ENCODE measurements around the gene GET3.
"Not testable (repeated sequence)": the region's sequence is repeated elsewhere in the genome, so short reads cannot be mapped to it uniquely, and the experiment has no call there.

Gene GET3

GRCh38 chr19:12736995-12737834 is at the start of gene GET3:
TSS of gene GET3 (plus strand) at chr19:12737497. CDS start at chr19:12737506, 9 bp downstream.
- peak within 1 kb of the TSS; percentile 98 for H3K4me3 ChIP-seq (ENCODE audit: low read depth, low read length)
- peak; percentile 100 for DNase-seq (ENCODE audit: low read depth)

GRCh38 chr19:12689012-12689411 is 48.3 kb upstream of the GET3 start:
- no peak overlapping the region for H3K4me3 ChIP-seq (ENCODE audit: low read depth, low read length)
- DNase-seq (ENCODE audit: low read depth) = no peak

- DNase-seq (ENCODE audit: low read depth) = no peak
- H3K4me3 ChIP-seq (ENCODE audit: low read depth, low read length) = no peak overlapping the region
Measured at GRCh38 chr19:12689581-12690216, 47.6 kb upstream of the GET3 start.

DNA sequence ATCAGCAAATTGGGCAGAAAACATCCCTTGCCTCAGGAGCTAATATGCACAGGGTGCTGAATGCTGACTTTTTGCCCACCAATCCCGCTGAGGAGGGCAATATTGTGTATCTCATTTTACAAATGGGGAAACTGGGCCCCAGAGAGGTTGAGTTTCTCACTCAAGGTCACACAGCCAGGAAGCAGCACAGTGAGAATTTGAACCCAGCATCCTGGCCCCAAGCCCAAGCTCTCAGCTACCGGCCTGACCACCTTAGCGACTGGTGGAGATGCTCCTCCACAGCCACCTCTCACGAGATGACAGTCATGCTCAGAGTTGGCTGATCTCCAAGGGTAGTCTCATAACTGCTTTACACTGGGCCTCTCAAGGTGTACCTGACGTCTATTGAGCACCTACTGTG is 44.3 kb upstream of the GET3 start:
- no peak overlapping the region for H3K4me3 ChIP-seq (ENCODE audit: low read depth, low read length)
- DNase-seq (ENCODE audit: low read depth) = no peak

DNA sequence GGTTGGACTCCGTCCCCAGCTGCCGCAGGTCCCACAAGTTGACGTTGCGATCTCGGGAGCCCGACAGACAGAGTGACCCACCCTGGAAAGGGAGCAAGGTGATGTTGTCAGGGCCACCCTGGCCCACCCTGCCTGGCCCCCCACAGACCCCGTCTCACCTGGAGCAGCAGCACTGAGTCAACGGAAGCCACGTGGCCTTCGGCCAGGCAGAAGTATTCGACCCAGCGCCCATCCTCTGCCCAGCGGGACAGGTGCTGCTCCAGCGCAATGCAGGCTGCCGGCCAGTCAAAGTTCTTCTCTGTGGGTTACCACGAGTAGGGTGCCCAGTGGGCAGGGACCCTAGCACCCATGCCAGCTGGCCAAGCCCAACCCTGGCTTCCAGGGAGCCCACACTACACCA is 42.7 kb upstream of the GET3 start:
- no peak overlapping the region for H3K4me3 ChIP-seq (ENCODE audit: low read depth, low read length)
- no peak for DNase-seq (ENCODE audit: low read depth)

- no peak for DNase-seq (ENCODE audit: low read depth)
- H3K4me3 ChIP-seq (ENCODE audit: low read depth, low read length) = no peak overlapping the region
Measured at GRCh38 chr19:12695096-12695495, 42.2 kb upstream of the GET3 start.

- peak overlapping the region; percentile 77 for H3K4me3 ChIP-seq (ENCODE audit: low read depth, low read length)
- DNase-seq (ENCODE audit: low read depth) = no peak
Measured at GRCh38 chr19:12695514-12695913, 41.8 kb upstream of the GET3 start.

GRCh38 chr19:12695997-12696365 is 41.3 kb upstream of the GET3 start:
- peak overlapping the region; percentile 77 for H3K4me3 ChIP-seq (ENCODE audit: low read depth, low read length)
- no peak for DNase-seq (ENCODE audit: low read depth)

DNA sequence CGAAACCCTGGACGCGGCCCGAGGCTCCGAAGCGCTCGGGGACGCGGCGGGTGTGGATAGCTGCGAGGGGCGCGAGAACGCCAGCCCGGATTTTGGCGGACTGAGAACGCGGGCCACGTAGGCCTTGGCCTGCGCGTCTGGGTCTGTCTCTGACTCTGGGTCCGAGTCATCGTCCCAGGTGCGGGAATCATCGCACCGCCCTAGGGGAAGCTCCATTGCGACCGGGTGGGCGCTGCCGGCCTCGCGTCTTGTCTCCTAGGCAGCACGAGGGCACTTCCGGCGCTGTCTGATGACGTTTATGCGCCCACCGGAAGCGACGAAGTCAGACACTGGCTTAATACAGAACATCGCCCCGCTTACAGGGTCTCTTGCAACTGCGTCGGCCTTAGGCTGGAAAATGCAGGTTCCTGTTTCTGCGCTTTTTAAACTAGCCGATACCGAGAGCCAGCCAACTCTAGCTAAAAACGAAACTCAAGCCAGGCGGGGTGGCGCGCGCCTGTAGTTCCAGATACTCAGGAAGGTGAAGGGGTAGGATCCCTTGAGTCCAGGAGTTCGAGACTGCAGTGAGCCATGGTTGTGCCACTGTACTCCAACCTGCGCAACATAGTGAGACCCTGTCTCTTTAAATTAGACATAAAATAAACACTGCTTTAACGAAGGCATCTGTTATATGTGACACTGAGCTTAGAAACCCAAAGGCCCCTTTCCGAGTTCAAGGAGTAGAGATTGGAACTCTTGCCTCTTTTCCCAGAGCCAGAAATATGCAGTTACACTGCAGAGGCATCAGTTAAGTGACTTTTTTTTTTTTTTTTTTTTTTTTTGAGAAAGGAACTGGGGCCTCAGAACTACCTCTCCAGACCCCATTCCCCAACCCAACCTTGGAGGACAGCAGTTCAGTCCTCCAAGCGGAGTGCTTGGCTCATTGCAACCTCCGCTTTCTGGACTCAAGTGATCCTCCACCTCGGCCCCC is 40.6 kb upstream of the GET3 start, which contains the start of gene FBXW9:
Gene FBXW9 (minus strand): TSS at position 266 of the 970 bp plus-strand sequence. CDS start 50 bp downstream, at position 216.
- DNase-seq (ENCODE audit: low read depth) = peak; percentile 89
- peak within 1 kb of the TSS; percentile 77 for H3K4me3 ChIP-seq (ENCODE audit: low read depth, low read length)

GRCh38 chr19:12697425-12697824 is 39.9 kb upstream of the GET3 start:
- DNase-seq (ENCODE audit: low read depth); H3K4me3 ChIP-seq (ENCODE audit: low read depth, low read length): not testable (repeated sequence)

- H3K4me3 ChIP-seq (ENCODE audit: low read depth, low read length) = no peak overlapping the region
- DNase-seq (ENCODE audit: low read depth) = no peak
Measured at GRCh38 chr19:12698138-12698537, 39.2 kb upstream of the GET3 start.

DNA sequence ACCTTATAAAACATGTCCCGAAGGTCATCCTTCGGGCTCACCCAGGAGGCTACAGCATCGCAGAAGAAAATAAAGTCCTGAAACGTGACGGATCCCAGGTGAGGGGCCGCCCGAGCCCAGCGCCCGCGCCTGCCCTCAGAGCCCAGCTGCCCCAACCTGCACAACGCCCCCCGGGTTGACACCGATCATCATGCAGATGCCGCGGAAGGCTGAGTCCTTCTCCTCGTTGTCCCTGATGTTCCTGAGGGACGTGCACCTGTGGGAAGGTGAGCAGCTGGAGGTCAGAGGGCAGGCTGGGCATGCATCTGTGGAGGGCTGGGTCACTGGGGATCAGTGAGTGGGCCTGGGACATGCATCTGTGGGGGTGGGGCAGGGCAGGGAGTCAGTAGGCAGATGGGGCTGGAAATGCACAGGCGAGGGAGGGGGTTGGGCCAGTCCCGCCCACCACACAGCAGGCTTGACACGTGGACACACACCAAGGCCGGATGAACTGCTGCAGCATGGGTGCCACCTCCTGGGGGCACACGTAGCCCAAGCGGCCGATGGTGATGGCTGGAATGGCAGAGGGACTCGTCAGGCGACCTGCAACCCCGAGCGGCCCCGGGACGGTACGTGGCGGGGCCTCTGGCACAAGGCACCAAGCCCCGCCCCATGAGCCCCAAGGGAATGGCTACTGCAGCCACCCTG is 35.6 kb upstream of the GET3 start:
- no peak overlapping the region for H3K4me3 ChIP-seq (ENCODE audit: low read depth, low read length)
- DNase-seq (ENCODE audit: low read depth) = no peak

- no peak for DNase-seq (ENCODE audit: low read depth)
- no peak overlapping the region for H3K4me3 ChIP-seq (ENCODE audit: low read depth, low read length)
Measured at GRCh38 chr19:12703046-12703445, 34.3 kb upstream of the GET3 start.

DNA sequence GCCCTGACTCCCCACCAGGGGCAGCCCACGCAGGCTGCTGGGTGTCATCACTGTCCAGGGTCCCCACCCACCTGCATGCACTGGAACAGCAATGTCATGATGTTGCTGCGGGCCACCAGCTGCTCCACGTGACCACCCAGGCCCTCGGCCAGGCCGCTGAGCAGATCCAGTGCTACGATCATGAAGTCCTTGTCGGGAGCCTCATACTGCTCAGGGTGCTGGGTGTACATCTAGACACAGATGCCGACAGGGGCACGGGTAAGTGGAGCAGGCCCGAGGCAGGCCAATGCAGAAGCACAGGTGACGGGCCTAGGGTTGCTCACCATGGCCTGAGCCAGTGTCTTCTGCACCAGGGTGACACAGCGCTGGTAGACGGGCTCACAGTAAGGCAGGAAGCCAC is 32.1 kb upstream of the GET3 start:
- H3K4me3 ChIP-seq (ENCODE audit: low read depth, low read length) = no peak overlapping the region

DNA sequence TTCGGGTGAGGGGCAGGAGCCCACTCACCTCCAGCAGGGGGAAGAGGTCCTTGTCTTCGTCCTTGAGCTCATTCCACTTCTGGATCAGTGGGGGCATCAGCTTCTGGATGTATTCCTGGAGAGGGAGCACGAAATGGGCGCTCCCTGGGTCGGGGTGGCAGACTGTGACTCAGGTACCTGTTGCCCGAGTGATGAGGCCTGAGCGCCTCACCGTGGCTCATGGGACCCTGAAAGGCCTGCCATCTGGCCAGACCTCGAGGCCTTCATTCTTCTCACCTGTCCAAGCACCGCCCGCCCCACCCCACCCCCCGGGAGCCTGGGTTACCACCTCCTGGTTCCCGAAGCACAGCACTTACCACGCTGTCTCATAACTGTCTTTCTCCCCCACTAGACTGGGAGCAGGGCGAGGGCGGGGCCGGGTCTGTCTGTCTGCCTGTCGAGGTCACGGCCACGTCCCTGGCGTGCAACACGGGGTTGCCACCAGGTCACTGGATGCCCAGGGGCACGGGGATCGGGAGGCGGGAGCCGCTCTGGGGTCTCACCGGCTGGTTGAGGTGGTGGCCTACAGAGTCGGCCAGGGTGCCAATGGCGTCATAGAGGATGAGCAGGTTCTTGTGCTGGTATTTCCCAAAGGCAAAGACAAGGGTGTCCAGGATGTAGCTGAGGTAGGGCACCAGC is 31.5 kb upstream of the GET3 start:
- no peak overlapping the region for H3K4me3 ChIP-seq (ENCODE audit: low read depth, low read length)
- no peak for DNase-seq (ENCODE audit: low read depth)

More for the DNA sequence above, 32.1 kb upstream of the GET3 start:
- DNase-seq (ENCODE audit: low read depth) = no peak

DNA sequence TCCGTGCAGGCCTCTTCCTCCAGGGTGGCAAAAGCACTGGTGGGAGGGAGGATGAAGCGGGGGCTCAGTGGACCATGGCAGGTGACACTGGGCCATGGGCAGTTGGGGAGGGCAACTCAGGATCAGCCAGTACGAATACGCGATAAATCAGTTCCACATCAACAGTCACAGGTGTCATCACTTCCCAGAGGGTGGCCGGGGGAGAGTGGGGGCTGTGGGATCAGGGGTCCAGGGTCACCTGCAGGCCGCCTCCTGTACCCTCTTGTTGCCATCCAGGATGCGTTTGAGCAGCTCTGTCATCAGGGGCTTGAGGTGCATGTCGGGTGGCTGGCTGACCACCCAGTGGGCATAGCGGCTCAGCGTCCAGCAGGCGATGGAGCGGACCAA is 31.0 kb upstream of the GET3 start:
- no peak for DNase-seq (ENCODE audit: low read depth)
- H3K4me3 ChIP-seq (ENCODE audit: low read depth, low read length) = no peak overlapping the region

DNA sequence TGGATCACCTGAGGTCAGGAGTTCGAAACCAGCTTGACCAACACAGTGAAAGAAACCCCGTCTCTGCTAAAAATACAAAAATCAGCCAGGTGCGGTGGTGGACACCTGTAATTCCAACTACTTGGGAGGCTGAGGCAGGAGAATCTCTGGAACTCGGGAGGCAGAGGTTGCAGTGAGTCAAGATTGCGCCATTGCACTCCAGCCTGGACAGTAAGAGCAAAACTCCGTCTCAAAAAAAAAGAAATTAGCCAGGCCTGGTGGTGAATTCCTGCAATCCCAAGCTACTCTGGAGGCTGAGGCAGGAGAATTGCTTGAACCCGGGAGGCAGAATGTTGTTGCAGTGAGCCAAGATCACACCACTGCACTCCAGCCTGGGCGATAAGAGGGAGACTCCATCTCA is 28.7 kb upstream of the GET3 start:
- DNase-seq (ENCODE audit: low read depth) = no peak
- H3K4me3 ChIP-seq (ENCODE audit: low read depth, low read length) = no peak overlapping the region

DNA sequence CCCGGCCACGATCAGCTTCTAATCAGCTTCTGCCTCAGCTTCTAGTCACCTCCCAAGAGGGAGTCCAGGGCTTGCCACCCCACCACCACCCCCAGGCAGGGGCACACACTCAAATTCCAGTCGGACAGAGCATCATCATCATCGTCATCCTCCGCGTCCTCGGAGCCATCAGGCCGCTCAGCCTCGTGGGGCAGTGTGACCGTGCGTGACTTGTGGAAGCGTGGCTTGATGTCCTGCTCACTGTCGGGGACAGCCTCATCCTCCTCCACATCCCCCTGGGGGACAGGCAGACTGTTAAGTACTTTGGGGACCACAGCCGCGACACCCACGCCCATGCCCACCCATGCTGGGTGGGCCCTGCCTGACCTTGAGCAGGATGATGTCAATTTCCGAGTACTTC is 26.1 kb upstream of the GET3 start:
- no peak for DNase-seq (ENCODE audit: low read depth)
- no peak overlapping the region for H3K4me3 ChIP-seq (ENCODE audit: low read depth, low read length)

DNA sequence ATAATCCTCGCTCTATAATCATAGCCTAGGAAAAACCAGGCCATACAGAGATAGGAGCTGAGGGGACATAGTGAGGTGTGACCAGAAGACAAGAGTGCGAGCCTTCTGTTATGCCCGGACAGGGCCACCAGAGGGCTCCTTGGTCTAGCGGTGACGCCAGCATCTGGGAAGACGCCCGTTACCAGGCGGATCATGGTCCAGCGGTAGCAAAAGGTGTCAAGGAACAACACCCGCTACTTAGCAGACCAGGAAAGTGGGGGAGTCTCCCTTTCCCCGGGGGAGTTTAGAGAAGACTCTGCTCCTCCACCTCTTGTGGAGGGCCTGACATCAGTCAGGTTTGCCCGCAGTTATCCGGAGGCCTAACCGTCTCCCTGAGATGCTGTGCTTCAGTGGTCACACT is 25.2 kb upstream of the GET3 start:
- H3K4me3 ChIP-seq (ENCODE audit: low read depth, low read length); DNase-seq (ENCODE audit: low read depth): not testable (repeated sequence)
